ENCODE measurements around the gene AHRR. TPM values are rescaled to one million over a fixed set of nuclear protein-coding genes. Genes with fewer than 3 reads are reported as not detected.

The AHRR gene
- total RNA-seq, 1 experiment from 2014 or later = 1.9 TPM

DNA sequence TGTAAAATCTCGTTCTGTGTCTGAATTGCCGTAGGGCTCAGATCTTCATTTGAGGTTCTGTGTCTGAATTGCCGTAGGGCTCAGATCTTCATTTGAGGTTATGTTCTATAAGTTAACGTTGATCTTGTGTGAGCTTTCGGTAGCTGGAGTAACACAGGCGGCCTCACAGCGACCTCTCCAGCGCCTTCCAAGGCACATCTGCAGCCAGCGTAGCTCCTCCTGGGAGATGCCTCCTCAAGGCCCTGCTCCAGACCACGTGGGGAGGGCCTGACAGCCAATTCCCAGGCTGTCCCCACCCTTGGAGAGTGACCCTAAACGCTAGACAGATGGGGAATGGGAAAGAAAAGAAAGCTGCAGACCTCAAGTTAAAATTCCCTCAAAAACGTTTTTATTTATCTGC is 8.7 kb upstream of the AHRR start:
- no peaks in the 10 kb centered on the region for H4K20me1 ChIP-seq (ENCODE audit: low read length)
- H3K4me2 ChIP-seq (ENCODE audit: low read length) = no peak overlapping the region
- H3K9me2 ChIP-seq (replicated peaks; ENCODE audit: low read length) = no peaks in the 10 kb centered on the region
- H3K9ac ChIP-seq (ENCODE audit: low read length) = no peak overlapping the region
- intact Hi-C loops (cut with micrococcal nuclease) = no loop called here
- BruUV-seq (replicated peaks) = no TSS peak
- H3K4me1 ChIP-seq (ENCODE audit: insufficient read depth, low read length) = peaks cover 40% of the 10 kb centered on the region
- peaks cover 40% of the 10 kb centered on the region for H3K79me2 ChIP-seq (ENCODE audit: low read length)
- H3K4me3 ChIP-seq (ENCODE audit: low read length) = no peak overlapping the region
- peaks cover 7% of the 10 kb centered on the region for H3F3A ChIP-seq (ENCODE audit: low read length, unreplicated experiment)
- ChIA-PET CTCF (no interaction called here), POLR2A (ENCODE audit: unreplicated experiment) (no interaction called here)
- no peak overlapping the region for H3K27ac ChIP-seq (ENCODE audit: low read length)
- TF ChIP-seq CTCF (conservative IDR thresholded peaks at IDR 0.05; ENCODE audit: low read depth, low read length) (no peak), EZH2phosphoT487 (IDR thresholded peaks at IDR 0.05; ENCODE audit: borderline replicate concordance, low read length) (no peak), EZH2 (IDR thresholded peaks at IDR 0.05; ENCODE audit: low read length, unreplicated experiment) (no peak)
- H3K9me3 ChIP-seq (ENCODE audit: low read length) = no peaks in the 10 kb centered on the region
- H2AFZ ChIP-seq (ENCODE audit: low read length) = no peak overlapping the region
- ATAC-seq (no peak), DNase-seq (no peak)
- H3K36me3 ChIP-seq (ENCODE audit: low read depth, low read length) = peaks cover 22% of the 10 kb centered on the region; the same call in 1 of the 2 replicates
- no peaks in the 10 kb centered on the region for H3K27me3 ChIP-seq (ENCODE audit: low read length)

- peaks cover 19% of the 10 kb centered on the region; the same call in 1 of the 2 replicates for H3K36me3 ChIP-seq (ENCODE audit: low read depth, low read length)
- peaks cover 36% of the 10 kb centered on the region for H3K79me2 ChIP-seq (ENCODE audit: low read length)
- POLR2A ChIA-PET (ENCODE audit: unreplicated experiment) = no interaction called here
- no peaks in the 10 kb centered on the region for H3K9me3 ChIP-seq (ENCODE audit: low read length)
- H3K9ac ChIP-seq (ENCODE audit: low read length) = no peak overlapping the region
- BruUV-seq (replicated peaks) = no TSS peak
- no peak for DNase-seq
- H3K4me3 ChIP-seq (ENCODE audit: low read length) = no peak overlapping the region
- peaks cover 7% of the 10 kb centered on the region for H3F3A ChIP-seq (ENCODE audit: low read length, unreplicated experiment)
- H3K27ac ChIP-seq (ENCODE audit: low read length) = no peak overlapping the region
- H3K27me3 ChIP-seq (ENCODE audit: low read length) = no peaks in the 10 kb centered on the region
- ATAC-seq = no peak
- H3K4me2 ChIP-seq (ENCODE audit: low read length) = no peak overlapping the region
- H2AFZ ChIP-seq (ENCODE audit: low read length) = no peak overlapping the region
- intact Hi-C loops (cut with micrococcal nuclease) = no loop called here
- H3K4me1 ChIP-seq (ENCODE audit: insufficient read depth, low read length) = peaks cover 38% of the 10 kb centered on the region
- CTCF ChIA-PET = no interaction called here
- H4K20me1 ChIP-seq (ENCODE audit: low read length) = no peaks in the 10 kb centered on the region
- TF ChIP-seq EZH2phosphoT487 (IDR thresholded peaks at IDR 0.05; ENCODE audit: borderline replicate concordance, low read length) (no peak), EZH2 (IDR thresholded peaks at IDR 0.05; ENCODE audit: low read length, unreplicated experiment) (no peak), CTCF (conservative IDR thresholded peaks at IDR 0.05; ENCODE audit: low read depth, low read length) (no peak)
- no peaks in the 10 kb centered on the region for H3K9me2 ChIP-seq (replicated peaks; ENCODE audit: low read length)
Measured at GRCh38 chr5:313265-313664, 8.2 kb upstream of the AHRR start.

- Histone ChIP-seq H3K36me3 (ENCODE audit: low read depth, low read length) (peaks cover 19% of the 10 kb centered on the region; the same call in 1 of the 2 replicates), H3K9ac (ENCODE audit: low read length) (no peak overlapping the region), H2AFZ (ENCODE audit: low read length) (no peak overlapping the region), H3K9me2 (replicated peaks; ENCODE audit: low read length) (no peaks in the 10 kb centered on the region), H3F3A (ENCODE audit: low read length, unreplicated experiment) (peaks cover 7% of the 10 kb centered on the region), H3K4me3 (ENCODE audit: low read length) (no peak overlapping the region), H3K27ac (ENCODE audit: low read length) (no peak overlapping the region), H3K4me1 (ENCODE audit: insufficient read depth, low read length) (peaks cover 34% of the 10 kb centered on the region), H3K4me2 (ENCODE audit: low read length) (no peak overlapping the region), H3K79me2 (ENCODE audit: low read length) (peaks cover 30% of the 10 kb centered on the region), H3K9me3 (ENCODE audit: low read length) (no peaks in the 10 kb centered on the region), H3K27me3 (ENCODE audit: low read length) (no peaks in the 10 kb centered on the region), H4K20me1 (ENCODE audit: low read length) (no peaks in the 10 kb centered on the region)
- TF ChIP-seq CTCF (conservative IDR thresholded peaks at IDR 0.05; ENCODE audit: low read depth, low read length) (no peak), EZH2 (IDR thresholded peaks at IDR 0.05; ENCODE audit: low read length, unreplicated experiment) (no peak), EZH2phosphoT487 (IDR thresholded peaks at IDR 0.05; ENCODE audit: borderline replicate concordance, low read length) (no peak)
- ATAC-seq (no peak), DNase-seq (no peak)
- no TSS peak for BruUV-seq (replicated peaks)
- ChIA-PET POLR2A (ENCODE audit: unreplicated experiment) (no interaction called here), CTCF (no interaction called here)
- intact Hi-C loops (cut with micrococcal nuclease) = no loop called here
Measured at GRCh38 chr5:313806-314376, 7.6 kb upstream of the AHRR start.
